ENCODE data around the gene PLD3.

PLD3 gene

DNA sequence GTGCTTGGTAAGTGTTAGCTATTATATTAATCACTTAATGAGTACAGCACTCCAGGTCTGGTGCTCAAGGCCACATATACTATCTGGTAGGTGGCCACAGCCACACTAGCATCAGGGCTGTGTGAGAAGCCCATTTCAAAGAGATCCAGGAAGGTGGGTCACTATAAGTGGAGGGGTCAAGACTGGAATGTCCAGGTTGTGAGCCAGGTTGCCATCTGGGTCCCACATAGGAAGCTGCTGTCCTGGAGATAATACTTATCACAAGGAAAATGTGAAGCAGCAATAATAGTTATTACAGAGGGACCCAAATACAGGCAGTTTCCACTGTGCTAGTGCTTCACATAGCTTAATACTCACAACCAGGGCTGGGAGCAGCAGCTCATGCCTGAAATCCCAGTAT lies 13.4 kb upstream of the PLD3 start:
- DNase-seq: no peak

DNA sequence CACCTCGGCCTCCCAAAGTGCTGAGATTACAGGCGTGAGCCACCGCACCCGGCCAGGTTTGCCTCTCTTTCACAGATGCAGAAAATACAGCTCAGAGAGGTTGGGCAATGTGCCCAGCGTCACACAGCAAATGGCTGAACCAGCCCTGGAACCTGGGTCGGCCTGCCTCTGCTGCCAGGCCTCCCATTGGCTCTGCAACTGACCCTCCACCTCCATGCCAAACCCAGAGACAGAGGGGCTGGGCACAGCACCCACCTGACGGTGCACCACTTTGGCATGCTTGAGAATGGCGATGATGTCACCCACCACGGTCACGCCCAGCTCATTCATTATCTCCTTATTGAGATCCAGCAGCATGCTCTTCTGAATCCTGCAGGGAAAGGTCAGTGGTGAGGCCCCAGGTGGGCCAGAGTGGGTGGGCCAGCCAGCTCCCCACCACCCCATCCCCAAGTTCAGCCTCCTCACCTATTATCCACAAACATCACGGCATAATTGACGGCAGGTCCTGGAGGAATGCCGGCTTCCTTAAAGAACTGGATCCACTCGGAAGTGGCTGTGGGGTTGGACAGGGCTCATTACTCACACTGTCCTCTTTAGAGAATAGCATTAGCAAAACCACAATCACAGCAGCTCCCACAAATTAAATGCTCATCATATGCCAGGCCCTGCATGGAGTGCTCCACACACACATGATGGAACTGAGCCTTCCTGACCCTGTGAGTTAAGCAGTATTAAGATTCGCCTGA lies 12.5 kb upstream of the PLD3 start:
- no peak for DNase-seq

DNA sequence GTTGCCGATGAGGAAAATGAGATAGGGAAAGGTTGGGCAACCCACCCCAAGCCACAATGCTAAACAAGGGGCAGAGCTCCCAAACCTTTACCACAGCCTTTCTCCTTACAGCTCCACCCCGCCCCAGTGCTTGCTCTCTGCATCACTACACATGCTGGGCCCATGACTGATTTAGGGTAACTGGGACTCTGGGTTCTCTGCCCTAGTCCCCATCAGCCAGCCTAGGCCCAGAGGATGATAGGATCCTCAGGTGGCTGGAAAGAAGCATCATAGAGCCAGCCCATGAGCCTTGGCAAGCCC lies 11.9 kb upstream of the PLD3 start:
- no peak for DNase-seq

DNA sequence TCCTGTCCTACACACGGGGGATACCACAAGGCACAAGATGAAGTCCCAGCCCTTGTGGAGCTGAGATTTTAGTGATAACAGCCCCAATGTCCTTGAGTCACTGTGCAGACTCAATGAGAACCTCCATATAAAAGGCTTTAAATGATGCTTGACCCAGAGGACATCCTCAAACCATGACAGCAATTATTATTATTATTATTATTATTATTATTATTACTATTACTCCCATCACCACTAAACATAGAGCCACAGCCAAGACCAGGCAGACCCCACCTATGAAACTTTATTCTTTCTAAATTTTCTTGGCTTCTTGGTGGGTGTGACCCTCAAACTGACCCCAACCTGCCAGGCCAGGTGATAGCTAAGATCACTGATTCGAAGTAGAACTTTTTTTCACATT lies 11.4 kb upstream of the PLD3 start:
- no peak for DNase-seq

DNA sequence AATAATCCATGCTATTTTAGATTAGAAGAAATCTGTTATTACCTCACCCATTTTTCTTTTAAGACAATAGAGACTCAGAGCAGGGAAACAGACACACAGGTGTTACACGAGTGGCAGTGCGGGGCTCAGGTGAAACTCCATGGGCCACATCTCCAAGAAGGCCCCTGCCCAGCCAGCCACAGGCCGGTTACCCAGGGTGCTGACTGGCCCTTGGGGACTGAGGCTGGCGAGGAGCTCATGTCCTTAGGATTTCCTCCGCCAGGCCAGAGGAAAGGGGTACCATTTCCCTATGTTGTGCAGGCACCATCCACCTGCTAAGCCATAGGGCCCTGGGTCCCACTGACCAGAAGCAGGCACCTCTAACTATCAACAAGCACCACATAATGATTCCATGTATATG lies 10.9 kb upstream of the PLD3 start:
- no peak for DNase-seq

DNA sequence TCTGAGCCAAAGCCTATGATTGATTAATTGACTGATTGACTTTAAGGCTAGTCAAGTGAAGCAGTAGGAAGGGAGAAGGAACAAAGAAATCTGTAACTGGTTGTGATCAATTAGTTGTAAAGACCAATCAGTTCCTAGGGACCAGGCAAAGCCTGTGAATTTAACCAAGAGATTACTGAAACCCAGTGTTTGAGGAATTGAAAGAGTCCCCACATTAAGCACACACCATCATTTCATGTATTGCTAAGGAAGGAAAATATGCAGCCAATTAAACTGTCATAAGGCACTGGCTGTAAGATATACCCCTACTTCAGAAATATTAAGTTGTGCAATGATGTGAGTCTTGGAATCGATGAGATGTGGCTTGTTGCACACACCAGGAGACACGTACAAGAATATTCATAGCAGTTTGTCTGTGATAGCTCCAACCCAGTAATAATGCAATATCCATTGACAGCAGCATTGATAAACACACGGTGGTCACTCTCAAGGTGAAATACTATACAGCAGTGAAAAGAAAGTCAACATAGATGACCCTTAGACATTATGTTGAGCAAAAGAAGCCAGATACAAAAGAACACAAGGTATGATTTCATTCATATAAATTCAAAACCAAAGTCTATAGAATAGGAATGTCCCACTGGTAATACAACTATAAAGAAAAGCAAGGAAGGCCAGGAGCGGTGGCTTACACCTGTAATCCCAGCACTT lies 9.3 kb upstream of the PLD3 start:
- DNase-seq: no peak

DNA sequence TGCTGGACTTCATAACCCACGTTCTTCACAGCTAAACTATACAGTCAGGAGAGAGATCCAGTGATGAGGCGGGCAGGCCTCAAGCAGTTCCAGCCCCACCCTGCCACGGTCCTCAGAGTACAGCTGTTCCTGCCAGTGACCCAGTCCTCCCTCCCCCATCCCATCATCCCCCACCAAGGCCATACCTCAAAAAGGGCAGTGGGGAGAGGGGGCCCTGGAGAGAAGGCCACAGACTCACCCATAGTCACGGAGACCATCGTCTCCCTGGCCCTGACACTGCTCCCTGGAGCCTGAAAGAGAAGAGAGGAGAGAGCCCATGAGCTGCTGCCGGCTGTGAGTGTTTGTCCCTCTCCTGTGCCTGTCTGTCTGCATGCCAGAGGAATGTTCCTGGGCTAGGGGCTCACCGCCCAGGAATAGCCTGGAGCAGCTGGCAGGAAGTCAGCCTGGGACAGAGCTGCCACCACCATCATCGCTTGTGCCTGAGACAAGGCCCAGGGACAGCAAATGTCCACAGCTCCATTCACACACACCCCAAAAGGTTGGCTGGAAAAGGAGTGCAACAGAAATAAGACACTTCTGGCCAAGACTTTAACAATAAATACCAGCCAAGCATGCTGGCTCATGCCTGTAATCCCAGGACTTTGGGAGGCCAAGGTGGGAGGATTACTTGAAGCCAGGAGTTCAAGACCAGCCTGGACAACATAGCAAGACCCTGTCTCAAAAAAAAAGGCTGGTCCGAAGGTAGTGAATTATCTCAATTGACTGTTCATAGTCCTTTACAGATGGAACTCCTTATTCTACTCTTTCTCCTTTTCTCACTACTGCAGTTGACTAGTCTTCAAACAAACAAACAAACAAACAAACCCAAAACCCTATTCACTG lies 6.7 kb upstream of the PLD3 start:
- DNase-seq: no peak

DNA sequence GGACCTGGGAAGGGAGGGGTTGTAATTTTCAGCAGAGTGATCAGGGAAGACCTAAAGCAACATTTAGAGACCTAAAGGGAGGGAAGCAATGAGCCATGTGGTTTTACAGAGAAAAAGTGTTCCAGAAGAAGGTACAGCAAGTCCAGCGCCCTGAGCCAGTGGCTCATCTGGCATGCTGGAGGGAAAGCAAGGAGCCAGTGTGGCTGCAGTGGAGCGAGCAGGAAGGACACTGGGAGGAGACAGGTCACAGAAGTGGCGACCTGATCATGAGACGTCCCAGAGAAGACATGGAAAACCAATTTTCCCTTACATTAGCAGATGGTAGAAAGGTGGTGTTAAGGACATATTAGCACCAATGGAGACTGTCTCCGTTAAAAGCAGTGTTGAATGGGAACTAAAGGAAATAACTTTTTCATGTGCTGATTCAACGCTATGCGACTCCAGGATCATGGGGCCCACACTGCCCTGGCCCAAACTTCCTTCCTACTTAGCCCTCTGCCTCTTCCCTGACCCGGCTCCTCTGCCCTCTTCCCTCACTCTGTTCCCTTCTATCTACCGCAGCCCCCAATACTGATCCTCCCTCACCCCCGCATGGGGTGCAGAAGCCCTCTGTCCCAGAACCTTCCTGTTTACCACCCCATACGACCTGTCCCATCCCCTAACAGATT lies 5.7 kb upstream of the PLD3 start:
- DNase-seq: no peak

DNA sequence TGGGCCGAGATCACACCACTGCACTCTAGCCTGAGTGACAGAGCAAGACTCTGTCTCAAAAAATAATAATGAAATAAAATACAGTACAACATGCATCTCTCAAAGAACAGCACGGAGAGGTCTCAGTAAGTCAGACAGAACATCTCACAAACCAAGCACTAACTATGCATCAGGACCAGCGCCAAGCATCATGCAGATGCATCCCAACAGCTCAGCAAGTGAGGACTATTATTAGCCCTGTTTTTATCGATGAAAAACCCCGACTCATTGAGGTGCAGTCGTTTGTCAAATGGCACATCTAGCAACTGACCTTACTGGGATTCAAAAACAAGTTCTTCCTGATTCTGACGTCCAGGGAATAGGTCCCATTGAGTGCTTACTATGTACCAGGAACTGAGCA lies 4.1 kb upstream of the PLD3 start:
- no peak for DNase-seq

DNA sequence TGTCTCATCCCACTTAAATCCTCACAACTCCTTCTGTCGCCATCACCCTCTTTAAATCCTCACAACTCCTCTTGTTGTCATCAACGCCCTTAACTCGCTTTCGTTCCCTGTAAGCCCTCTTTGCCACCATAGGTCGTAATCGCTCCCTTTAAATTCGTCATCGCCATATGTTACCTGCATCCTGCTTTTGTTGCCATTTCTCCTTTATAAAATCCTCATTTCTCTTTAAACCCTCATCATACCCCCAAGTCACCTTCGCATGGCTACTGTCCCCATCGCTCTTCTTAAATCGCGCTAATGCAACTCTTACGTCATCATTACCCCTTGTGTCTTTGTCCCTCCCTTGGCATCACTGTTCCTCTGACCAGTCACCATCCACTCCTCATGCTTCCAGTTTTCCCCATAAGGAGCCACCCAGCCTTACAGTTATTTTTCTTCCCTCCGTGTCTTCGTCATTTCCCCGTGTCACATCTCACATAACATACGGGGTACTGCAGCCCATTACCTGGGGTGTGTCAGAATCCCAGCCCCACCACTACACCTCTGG lies 539 bp downstream of the PLD3 start:
- DNase-seq: peak; percentile 83

DNA sequence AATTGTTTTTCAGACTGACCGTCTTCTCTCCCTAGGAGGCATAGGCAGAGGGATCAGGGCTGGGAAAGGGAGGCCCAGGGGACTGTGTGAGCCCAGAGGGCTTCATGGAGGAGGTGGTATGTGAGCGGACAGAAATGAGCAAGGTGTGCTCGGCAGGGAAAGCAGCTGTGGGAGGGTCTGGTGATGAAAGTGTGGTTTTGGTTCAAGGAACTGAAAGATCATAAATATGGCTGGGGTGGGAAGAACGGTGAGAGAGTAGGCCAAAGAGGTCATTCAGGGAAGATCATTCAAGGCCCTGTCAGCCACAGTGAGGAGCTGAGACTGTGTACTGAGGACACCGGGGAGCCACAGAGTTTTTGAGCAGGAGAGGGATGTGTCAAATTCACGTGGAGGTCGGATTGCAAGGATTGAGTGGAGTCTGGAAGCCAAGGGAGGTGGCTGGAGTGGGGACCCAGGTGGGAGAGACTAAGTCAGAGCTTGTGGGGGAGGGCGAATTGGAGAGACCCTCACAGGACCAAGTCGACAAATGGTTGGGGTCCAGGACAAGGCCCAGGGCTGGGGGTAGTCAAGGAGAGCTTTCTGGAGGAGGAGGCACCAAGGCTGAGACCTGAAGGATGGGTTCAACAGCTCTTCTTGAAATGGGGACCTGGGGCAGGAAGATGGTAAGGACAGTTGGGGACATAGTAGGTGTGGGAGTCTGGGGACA lies 7.6 kb downstream of the PLD3 start:
- no peak for DNase-seq

DNA sequence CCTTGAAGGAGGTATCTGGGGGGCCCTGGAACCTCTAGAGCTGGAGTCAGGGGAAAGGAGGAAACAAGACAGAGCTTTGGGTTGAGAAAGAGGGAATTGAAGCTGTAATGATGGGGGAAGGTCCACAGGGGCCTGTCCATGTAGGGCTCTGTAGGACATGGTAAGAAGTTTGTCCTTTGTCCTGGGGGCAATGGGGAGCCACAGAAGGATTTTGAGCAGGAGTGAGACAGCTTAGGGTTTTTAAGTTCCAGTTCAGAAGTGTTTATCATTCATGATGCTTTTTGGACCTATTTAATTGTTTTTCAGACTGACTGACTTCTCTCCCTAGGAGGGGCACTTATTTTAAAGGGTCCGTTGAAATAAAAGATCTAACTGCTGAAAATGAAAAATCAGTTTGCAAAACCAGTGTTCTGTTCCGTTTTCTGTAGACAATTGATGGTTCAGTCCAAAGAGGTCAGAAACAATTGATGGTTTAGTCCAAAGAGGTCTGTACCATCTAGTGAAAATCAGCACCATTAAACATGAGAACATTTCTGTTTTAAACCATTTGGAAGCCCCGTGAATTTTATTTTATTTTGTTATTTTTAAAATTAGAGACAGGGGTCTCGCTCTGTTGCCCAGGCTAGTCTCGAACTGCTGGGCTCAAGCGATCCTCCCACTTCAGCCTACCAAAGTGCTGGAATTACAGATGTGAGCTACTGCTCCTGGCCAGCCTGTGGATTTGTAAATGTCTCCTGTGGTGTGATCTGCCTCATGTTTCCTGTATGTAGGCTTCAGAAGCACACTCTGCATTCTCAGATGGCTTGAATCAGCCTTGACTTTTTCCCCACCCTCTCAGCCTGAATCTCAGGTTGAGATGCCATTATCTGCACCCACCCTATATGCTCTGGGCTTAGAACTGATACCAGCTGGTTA lies 8.4 kb downstream of the PLD3 start:
- no peak for DNase-seq

DNA sequence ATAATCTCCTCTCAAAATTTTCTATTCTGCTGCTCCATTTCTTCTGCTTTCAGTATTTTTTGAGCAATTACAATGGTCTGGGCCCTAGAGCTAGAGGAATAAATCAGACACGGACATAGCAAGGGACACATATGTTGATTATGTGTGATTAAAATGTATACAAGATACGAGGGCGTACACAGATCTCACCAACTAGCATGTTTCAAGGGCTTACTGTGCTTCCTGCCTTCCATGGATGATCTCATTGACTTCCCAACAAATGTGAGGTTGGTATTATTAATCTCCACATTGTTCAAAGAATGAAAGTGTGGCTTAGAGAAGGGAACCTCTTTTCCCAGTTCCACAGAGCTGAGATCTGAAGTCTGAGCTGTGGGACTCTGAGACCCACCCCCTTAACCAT lies 9.1 kb downstream of the PLD3 start:
- no peak for DNase-seq

DNA sequence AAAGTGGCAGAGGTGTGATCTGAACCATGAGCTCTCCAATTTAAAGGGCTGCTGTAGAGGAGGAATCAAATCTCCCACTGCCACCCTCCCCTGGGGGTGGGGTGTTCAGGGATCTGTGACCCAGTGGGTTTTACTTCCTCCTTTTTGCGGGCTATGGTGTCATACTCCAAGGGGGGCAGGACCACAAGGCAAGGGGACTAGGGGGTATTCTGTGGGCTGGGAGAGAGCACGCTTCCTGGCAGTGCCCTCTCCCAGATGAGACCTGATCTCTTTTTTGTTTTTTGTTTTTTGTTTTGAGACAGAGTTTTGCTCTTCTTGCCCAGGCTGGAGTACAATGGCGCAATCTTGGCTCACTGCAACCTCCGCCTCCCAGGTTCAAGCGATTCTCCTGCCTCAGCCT lies 10.3 kb downstream of the PLD3 start:
- DNase-seq: no peak

DNA sequence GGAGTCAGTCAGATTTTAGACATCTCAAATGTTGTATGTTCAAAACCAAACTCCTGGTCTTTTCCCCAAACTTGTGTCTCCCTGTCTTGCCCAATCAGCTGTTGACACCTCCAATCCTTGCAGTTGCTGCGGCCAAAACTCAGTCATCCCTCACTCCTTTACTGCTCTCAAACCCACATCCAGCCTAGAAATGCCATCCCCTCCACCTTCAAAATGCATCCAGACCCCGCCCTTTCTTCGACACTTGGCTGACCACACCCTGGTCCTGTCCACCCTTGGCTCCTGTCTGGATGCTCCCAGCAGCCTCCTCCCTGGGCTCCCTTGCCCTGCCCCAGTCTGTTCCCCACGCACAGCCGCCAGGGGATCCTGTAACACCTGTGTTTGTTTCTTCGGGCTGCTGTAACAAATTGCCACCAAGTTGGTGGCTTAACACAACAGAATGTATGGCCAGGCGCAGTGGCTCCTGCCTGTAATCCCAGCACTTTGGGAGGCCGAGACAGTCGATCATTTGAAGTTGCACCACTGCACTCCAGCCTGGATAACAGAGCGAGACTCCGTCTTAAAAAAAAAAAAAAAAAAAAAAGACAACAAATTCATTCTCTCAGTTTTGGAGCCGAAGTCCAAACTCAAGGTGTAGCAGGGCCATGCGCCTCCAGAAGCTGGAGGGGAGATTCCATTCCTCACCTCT lies 11.7 kb downstream of the PLD3 start:
- DNase-seq: peak; percentile 70

DNA sequence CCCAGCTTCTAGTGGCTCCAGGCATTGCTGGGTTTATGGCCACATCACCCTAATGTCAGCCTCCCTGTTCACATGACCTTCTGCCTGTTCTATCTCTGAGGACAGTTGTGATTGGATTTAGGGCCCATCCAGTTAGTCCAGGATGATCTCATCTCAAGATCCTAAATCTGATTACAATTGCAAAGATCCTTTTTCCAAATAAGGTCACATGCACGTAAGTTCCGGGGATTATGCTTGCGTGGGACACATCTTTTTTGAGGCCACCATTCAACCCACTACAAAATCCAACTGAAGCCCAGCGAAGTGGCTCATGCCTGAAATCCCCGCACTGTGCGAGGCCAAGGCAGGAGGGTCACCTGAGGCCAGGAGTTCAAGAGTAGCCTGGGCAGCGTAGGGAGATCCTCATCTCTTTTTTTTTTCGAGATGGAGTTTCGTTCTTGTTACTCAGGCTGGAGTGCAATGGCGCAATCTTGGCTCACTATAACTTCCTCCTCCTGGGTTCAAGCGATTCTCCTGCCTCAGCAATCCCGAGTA lies 12.3 kb downstream of the PLD3 start:
- peak; percentile 98 for DNase-seq

DNA sequence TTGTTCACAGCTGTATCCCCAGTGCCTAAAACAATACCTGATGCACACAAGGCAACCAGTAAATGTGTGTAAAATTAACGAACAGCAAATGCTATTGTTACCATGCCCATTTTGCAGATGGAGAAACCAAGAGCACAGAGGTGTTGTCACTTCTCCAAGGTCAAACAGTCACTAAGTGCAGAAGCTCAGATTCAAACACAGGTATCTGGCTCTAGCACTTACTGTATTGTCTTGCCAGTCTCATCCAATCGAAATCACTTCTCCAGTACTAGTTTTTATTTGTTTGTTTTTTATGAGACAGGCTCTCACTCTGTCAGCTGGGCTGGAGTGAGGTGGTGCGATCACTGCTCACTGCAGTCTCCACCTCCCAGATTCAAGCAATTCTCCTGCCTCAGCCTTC lies 13.7 kb downstream of the PLD3 start:
- no peak for DNase-seq

DNA sequence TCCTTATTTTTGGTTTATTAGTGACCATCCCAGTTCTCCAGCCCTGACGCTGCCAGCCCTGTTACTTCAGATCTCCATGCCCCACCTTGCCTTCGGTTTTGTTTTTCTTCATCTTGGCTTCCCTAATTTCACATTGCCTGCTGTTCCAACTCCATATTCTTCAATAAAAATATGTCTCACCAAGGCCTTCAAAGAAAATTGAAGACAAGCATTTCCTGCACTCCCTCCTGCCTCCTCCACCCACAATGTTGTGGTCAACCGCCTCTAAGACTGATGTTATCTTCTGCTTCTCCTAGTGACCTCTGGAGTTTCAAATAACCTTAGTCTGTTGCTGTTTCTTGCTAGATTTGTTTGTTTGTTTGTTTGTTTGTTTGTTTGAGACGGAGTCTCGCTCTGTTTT lies 14.6 kb downstream of the PLD3 start:
- DNase-seq: no peak

DNA sequence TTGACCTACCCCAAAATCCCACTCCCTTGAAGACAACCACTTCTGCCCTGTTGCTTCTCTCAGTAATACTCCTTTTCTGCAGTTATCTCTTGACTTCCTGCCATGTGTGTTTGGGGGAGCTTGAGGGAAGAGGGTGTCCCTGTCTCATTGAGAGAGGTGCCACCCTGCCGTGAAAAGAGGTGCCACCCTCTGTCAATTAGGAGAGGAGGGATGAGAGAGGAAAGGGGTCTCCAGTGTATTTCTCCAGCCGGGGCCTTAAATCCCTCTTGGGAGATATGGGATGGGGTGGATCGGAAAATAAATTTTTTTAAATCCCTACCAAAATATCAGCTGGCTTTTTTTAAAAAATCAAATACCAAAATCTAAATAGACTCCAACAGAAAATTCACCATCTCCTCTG lies 16.5 kb downstream of the PLD3 start:
- DNase-seq: no peak

DNA sequence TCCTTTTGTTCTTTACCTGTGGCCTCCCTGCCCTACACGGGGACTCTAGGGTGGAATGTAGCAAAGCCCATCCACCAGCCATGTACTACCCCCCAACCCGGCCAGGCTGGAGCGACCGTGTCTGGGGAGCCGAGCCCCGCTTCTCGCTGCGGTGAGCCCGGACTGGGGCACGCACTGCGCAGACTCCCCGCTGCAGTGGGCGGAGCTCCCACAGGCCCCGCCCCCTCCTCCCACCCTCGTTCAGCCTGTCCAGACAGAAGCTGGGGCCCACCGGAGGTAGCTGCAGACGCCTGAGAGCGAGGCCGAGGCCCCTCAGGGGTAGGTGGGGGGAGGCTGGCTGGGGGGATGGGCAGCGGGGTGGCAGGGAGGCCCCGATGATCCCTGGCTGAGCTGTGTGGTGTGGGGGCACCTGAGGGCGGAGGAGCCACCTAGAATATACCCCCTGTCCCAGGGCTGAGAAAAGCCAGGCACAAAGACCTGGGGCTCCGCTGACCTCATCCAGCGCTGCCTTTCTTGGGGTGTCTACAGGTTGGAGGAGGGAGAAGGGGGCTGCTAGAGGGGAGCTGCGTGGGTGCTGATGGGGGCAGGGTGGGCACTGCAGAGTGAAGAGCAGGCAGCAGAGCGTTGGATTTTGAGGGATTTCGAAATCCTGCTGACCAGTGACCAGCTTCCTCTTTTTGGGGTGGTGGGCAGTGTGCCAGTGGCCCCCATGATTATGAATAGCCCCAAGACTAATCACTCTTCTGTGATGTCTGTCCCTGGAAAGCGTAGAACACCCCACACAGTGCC lies 17.3 kb downstream of the PLD3 start:
- peak; percentile 92 for DNase-seq

All from NCI-H82 (cell line).